SK-N-MC (cell line): ENCODE data around the gene GATA2.

Experiments used
- EZH2 ChIP-seq: fragments of 200-600 bp; sonication (generic); IDR thresholded peaks from one replicate; pipeline ENCODE4 v1.6.1; 2017; ENCODE audit warnings: antibody characterized with exemption
- FOXP2 ChIP-seq: optimal IDR thresholded peaks from 2 replicates; pipeline ENCODE3; 2011; ENCODE audit warnings: mild to moderate bottlenecking, moderate library complexity; ENCODE audit not compliant: insufficient read depth; ENCODE audit errors: extremely low read length, control extremely low read depth
- POLR2AphosphoS5 ChIP-seq: IDR thresholded peaks from 2 replicates; pipeline ENCODE4 v1.6.1; 2012; ENCODE audit warnings: mild to moderate bottlenecking, low read depth, low read length, borderline replicate concordance

- TF ChIP-seq POLR2AphosphoS5 (no peak), EZH2 (no peak), FOXP2 (no peak)
Observed at GRCh38 chr3:128490650-128490914, 2.4 kb downstream of the GATA2 start.
